Liver (tissue), 3 donors: ENCODE measurements around the gene ALPK3.

Experiments
- CTCF ChIP-seq: fragments of 150-350 bp; IDR thresholded peaks from 2 replicates; pipeline ENCODE4 v1.5.1; 2017; ENCODE audit warnings: improper control_type of control experiment, low read depth, low read length; ENCODE audit not compliant: missing input control
- FOXA1 ChIP-seq: IDR thresholded peaks from 2 replicates; pipeline ENCODE4 v1.6.1; 2016; ENCODE audit warnings: antibody characterized with exemption
- FOXA2 ChIP-seq: IDR thresholded peaks from 2 replicates; pipeline ENCODE4 v1.6.1; 2016; ENCODE audit warnings: antibody characterized with exemption
- GABPA ChIP-seq, 2 donors: IDR thresholded peaks in 1 of 2; conservative IDR thresholded peaks in 1 of 2; 2 replicates each; pipeline ENCODE4 v1.6.1; 2016; ENCODE audit warnings: antibody characterized with exemption in 2 of 2, mild to moderate bottlenecking in 1 of 2, moderate library complexity in 1 of 2
- HNF4A ChIP-seq, 2 donors: conservative IDR thresholded peaks; 2 replicates each; pipeline ENCODE4 v1.6.1; 2016; ENCODE audit warnings: antibody characterized with exemption in 2 of 2, mild to moderate bottlenecking in 2 of 2
- HNF4G ChIP-seq: IDR thresholded peaks from 2 replicates; pipeline ENCODE4 v1.6.1; 2016; ENCODE audit warnings: antibody characterized with exemption
- JUND ChIP-seq, 2 donors: IDR thresholded peaks; 2 replicates each; pipeline ENCODE4 v1.6.1; 2016; ENCODE audit warnings: antibody characterized with exemption in 2 of 2
- RAD21 ChIP-seq, 2 donors: IDR thresholded peaks; 2 replicates each; pipeline ENCODE4 v1.6.1; 2016; ENCODE audit warnings: antibody characterized with exemption in 2 of 2, mild to moderate bottlenecking in 2 of 2
- REST ChIP-seq: IDR thresholded peaks from 2 replicates; pipeline ENCODE4 v1.6.1; 2016; ENCODE audit warnings: antibody characterized with exemption, mild to moderate bottlenecking
- SP1 ChIP-seq: IDR thresholded peaks from 2 replicates; pipeline ENCODE4 v1.6.1; 2018; ENCODE audit warnings: antibody characterized with exemption, mild to moderate bottlenecking
- TAF1 ChIP-seq: conservative IDR thresholded peaks from 2 replicates; pipeline ENCODE4 v1.6.1; 2016; ENCODE audit warnings: antibody characterized with exemption, mild to moderate bottlenecking
- YY1 ChIP-seq: IDR thresholded peaks from 2 replicates; pipeline ENCODE4 v1.6.1; 2016; ENCODE audit warnings: antibody characterized with exemption, mild to moderate bottlenecking
- TF ChIP-seq, protein P1 (sequence below): IDR thresholded peaks from 2 replicates; pipeline ENCODE4 v1.6.1; 2016; ENCODE audit warnings: antibody characterized with exemption
- donor health status: healthy.
- donor health status: healthy.

DNA sequence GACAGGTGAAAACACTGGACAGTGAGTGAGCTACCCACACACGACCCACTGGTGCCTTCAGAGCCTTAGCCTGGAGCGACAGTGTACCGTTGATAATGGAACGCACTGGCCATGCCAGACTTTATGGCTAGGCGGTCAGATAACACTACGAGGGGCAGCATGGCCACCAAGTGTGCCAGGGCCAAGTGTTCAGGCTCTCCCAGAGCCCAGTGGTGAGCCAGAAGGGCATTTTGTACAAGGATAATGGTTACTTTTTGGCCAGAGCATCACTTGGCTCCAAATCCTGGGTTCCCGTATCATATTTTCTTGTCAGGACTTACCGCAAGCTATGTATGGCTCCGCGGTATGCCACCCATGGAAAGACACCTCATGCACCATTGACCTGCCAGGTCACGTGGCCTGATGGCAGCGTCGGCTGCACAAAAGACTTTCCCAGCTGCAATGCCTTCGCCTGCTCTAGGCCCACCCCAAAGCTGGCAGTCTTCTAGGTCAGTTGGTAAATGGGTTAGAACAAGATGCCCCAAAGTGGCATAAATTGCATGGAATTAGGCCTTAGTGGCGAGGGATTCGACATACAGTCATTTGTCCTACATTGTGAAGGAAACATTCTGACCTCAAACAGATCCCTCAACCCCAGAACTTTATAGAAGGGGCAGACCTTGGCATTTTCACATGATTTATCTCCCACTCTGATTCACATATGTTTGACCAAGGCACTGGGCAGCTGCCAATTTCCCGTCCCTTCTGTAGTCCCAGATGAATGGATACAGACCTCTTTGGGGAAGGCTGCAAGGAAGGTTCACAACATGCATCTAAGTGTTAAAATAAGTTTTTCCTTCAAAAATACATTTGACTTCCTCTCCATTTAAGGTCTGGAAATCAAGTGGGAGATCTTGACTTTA lies 55.1 kb downstream of the ALPK3 start:
- TF ChIP-seq GABPA (IDR thresholded peaks at IDR 0.05 in 1 of 2, conservative IDR thresholded peaks at IDR 0.05 in 1 of 2), result no peak
- TF ChIP-seq, protein P1, sequence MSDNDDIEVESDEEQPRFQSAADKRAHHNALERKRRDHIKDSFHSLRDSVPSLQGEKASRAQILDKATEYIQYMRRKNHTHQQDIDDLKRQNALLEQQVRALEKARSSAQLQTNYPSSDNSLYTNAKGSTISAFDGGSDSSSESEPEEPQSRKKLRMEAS, result no peak
- no peak for TF ChIP-seq FOXA1
- TF ChIP-seq YY1, result no peak
- TF ChIP-seq CTCF, result no peak
- no peak for TF ChIP-seq REST
- TF ChIP-seq HNF4G, result no peak
- TF ChIP-seq HNF4A (conservative IDR thresholded peaks at IDR 0.05), result no peak
- TF ChIP-seq RAD21 (IDR thresholded peaks at IDR 0.05), result no peak
- no peak for TF ChIP-seq TAF1
- TF ChIP-seq JUND (IDR thresholded peaks at IDR 0.05), result no peak
- no peak for TF ChIP-seq SP1
- TF ChIP-seq FOXA2, result no peak
